GM19324 (cell line): Measurements from ENCODE around the gene TOR1AIP2.
A peak's percentile ranks its signal among the peaks of the same experiment; 100 is the strongest.

Experiments
- ATAC-seq: cut with Tn5 transposase; IDR thresholded peaks from one replicate; pipeline ENCODE4 v1.9.1; 2021; ENCODE audit warnings: mild to moderate bottlenecking, moderate library complexity; ENCODE audit not compliant: unreplicated experiment, low FRiP score

The TOR1AIP2 gene

DNA sequence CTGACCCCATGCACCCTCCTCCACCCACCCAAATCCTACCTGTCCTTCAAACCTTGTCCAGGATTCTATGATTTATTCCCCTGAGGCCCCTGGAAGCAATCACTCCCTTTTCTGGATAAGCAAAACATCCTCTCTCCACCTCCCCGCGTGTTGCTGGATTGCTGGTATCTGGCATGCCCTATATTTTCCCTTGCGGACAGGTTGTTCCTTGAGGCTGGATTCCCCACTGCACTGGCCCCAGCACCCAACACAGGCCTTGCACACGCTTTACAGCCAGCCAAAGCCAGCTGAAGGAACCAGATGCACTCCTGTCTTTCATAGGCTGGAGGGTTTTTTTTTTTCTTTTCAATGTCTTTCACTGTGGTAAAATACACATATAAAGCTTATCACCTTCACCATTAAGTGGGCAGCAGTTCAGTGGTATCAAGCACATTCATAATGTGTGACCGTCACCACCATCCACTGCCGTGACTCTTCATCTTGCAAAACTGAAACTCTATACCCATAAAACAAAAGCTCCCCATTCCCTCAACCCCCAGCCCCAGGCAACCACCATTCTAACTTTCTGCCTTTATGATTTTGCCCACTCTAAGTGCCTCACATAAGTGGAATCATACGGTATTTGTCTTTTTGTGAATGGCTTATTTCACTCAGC, 50.9 kb downstream of the TOR1AIP2 start:
- ATAC-seq, result no peak

- no peak for ATAC-seq
These were observed 51.7 kb downstream of the TOR1AIP2 start for GRCh38 chr1:179825798-179826460.

GRCh38 chr1:179825206-179825605, 52.4 kb downstream of the TOR1AIP2 start:
- ATAC-seq, result no peak

GRCh38 chr1:179824265-179824664, 53.3 kb downstream of the TOR1AIP2 start:
- no peak for ATAC-seq

DNA sequence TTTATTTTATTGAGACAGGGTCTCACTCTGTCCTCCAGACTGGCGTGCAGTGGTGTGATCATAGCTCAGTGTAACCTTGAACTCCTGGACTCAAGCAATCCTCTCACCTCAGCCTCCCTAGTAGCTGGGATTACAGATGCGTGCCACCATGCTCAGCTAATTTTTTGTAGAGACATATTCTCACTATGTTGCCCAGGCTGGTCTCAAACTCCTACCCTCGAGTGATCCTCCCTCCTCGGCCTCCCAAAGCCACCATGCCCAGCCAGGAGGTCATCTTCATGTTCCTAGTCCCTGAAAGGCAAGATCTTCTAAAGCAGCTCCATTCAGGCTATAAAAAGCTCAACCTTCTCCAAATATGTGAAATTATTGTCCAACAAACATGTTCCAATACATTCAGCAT, 53.9 kb downstream of the TOR1AIP2 start:
- no peak for ATAC-seq

- no peak for ATAC-seq
These were observed 55.5 kb downstream of the TOR1AIP2 start for GRCh38 chr1:179822065-179822464.

DNA sequence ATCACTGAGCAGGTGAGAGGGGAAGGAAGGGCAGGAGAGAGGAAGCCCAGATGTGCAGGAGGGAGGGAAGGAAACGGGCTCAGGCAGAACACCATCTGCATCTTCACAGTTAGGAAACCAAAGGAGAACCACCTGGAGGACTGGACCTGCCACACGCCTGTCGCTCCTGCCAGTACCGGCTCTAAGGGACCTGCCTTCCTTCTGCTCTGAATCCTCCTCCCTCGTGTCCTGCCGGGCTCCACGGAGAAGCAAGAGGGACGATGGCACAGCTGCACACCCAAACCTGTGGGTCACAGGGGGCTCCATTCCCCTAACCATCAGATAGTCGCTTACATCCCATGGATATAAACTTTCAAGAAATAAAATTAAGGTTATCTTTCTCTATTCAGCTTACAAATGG, 56.1 kb downstream of the TOR1AIP2 start:
- ATAC-seq, result no peak

DNA sequence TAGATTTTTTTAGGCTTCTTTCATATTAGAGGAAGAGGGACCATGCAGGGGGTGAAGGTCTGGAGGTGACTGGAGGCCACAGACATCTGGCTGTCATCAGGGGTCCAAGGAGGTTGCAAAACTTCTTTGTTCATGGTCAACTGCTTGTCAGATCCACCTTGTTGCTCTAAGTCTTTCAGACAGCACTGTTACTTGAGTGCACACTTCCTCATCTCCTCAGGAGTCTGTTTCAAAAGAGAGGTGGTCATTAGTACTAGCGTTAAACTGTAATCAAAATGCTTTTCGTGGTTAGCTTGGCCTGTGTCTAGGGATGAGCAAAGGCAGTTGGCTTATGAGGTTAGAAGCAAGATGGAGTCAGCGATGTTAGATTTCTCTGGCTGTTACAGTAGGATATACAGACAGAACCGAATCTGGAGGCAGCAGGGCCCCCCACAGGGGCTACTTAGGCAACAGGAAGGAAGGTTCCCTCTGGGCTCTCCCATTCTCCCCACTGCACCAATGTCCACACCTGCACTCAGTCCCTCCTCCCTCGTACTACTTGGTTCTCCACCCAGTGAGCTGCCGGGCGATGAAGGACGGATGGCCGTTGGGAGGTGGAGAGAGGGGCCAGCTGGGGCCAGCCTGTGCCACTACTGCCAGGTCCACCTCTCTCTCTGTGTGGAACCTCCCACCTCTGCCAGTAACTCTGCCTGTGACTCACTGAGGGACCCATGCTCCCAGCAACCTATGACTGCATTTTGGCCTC, 57.2 kb downstream of the TOR1AIP2 start:
- ATAC-seq, result no peak

- ATAC-seq, result no peak
These were observed 58.8 kb downstream of the TOR1AIP2 start for GRCh38 chr1:179818743-179819173.

DNA sequence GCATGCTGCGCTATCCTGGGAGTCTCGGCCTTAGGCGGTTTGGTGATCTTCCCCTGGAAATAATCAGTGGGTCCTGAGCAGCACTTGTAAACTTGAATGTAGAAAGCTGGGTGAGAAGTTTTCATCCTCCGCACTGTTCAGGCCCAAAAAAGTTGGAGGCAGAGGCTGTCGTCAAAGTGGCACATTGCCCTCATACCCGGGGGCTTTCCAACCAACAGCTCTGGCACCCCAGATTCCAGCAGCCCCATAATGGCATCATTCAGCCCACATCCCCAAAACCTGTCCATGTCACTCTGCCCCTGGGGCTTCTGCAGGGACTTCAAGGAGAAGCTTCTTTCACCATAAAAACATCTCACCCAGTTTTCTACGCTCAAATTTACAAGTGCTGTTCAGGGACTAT, 59.3 kb downstream of the TOR1AIP2 start:
- no peak for ATAC-seq

GRCh38 chr1:179817789-179818188, 59.8 kb downstream of the TOR1AIP2 start:
- no peak for ATAC-seq

GRCh38 chr1:179817056-179817455, 60.5 kb downstream of the TOR1AIP2 start:
- ATAC-seq, result no peak

DNA sequence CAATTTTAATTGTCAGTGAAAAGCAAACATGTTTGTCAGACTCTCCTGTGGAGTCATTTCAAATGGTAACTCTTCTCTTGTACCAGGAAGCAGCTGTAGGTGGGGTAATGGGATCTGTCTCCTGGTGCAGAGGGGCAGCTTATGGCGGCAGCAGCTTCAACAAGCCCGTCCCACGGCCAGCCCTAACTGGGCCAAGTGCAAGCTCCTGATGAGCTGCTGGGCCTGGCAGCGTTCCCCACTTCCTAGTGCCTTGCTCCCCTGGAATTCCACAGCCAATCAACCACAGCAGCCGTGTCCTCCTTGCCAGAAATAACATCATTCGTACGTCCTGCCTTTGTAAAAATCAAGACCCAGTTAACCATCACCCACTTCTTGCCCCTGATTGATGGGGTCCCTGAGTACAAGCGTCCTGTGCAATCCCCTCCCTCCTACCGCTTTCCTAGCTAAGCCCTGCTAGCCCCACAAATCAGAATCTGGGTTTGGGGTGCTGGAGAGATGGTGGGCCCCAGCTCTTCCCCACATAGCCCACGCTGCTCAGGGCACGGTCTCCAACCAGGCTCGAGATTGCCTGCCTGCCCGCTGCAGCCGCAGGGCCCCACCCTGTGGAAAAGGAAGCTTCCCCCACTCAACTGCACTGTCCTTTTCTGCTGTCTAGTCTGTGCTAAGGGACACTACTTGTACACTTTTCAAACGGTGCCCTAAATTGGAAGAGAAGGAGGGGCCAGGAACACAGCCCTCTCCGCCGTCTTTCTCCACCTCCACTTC, 61.2 kb downstream of the TOR1AIP2 start:
- no peak for ATAC-seq

DNA sequence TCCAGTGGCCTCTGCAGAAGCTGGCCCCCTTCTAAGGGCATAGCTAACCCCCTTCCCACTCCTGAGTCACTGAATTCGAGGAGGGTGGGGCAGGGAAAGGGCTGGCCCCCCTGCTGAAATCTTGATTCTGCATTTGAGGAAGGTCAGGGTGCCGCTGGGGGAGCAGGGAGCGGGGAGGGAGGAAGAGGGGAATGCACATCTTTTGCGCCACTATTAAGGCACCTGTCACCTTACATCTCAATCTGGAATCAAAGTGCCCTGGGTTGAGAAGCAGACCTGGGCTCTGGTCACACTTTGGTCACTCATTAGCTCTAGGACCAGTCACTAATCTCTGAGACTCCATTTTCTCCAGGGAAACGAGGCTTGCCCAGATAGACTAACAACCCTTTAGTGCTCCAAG, 62.0 kb downstream of the TOR1AIP2 start:
- ATAC-seq, result no peak

GRCh38 chr1:179814546-179814838, 63.1 kb downstream of the TOR1AIP2 start:
- peak; percentile 25 for ATAC-seq

DNA sequence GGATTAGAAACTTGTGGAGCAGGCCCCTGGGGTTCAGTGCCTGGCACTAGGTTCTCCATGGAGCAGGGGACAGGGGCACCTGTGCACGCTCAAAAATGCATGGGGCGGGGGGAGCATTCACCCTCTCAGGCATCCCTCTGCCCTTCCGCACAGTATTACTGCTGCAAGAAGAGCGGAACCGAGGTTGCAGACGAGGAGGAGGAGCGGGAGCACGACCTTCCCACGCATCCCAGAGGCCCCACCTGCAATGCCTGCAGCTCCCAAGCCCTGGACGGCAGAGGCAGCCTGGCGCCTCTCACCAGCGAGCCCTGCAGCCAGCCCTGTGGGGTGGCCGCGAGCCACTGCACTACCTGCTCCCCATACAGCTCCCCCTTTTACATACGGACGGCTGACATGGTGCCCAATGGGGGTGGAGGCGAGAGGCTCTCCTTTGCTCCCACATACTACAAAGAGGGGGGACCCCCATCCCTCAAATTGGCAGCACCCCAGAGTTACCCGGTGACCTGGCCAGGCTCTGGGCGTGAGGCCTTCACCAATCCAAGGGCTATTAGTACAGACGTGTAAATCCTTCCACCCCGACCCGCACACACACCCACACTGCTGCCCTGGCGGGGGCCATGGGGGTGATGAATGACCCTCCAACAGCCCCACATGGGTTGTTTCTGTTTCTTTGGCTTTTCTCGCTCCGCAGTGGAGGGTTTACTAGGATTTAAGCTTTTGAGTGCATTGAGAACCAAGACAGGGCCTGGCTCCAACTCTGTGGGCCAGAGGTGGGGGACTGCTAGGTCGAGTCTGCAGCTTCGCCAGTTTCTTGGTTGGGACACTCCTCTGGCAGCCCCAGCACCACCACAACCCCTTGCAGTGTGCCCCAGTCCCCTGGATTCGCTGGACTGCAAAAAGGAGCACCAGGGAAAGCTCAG, 63.7 kb downstream of the TOR1AIP2 start:
- ATAC-seq, result no peak

GRCh38 chr1:179812501-179813292, 64.9 kb downstream of the TOR1AIP2 start:
- no peak for ATAC-seq

GRCh38 chr1:179810367-179810715, 67.3 kb downstream of the TOR1AIP2 start:
- no peak for ATAC-seq
